KMS-11 (cell line): ENCODE results near the gene GABRR1.

ENCODE experiments used
- H2AFZ ChIP-seq: fragments of 200-600 bp; sonication (generic); 2 replicates; pipeline ENCODE4 v1.6.1; 2016; ENCODE audit warnings: antibody characterized with exemption, mixed run types, low read depth
- H3K27ac ChIP-seq: fragments of 200-600 bp; sonication (generic); 2 replicates; pipeline ENCODE4 v1.6.1; 2016; ENCODE audit warnings: mild to moderate bottlenecking, mixed run types
- H3K27me3 ChIP-seq: fragments of 200-600 bp; sonication (generic); 2 replicates; pipeline ENCODE4 v1.6.1; 2017; ENCODE audit warnings: mild to moderate bottlenecking, low read depth, mixed run types, moderate library complexity; ENCODE audit not compliant: insufficient read depth
- H3K36me3 ChIP-seq: fragments of 200-600 bp; sonication (generic); 2 replicates; pipeline ENCODE4 v1.6.1; 2017; ENCODE audit warnings: mild to moderate bottlenecking, mixed run types; ENCODE audit not compliant: insufficient read depth
- H3K4me1 ChIP-seq: fragments of 200-600 bp; sonication (generic); 2 replicates; pipeline ENCODE4 v1.6.1; 2016; ENCODE audit warnings: mild to moderate bottlenecking, low read depth, mixed run types; ENCODE audit not compliant: poor library complexity, severe bottlenecking
- H3K4me2 ChIP-seq: fragments of 200-600 bp; sonication (generic); 2 replicates; pipeline ENCODE4 v1.7.0; 2016; ENCODE audit warnings: mild to moderate bottlenecking, mixed run types
- H3K4me3 ChIP-seq: fragments of 200-600 bp; sonication (generic); IDR thresholded peaks from 2 replicates; pipeline ENCODE4 v1.6.1; 2017; ENCODE audit warnings: low read depth, low read length, mixed read lengths; ENCODE audit not compliant: insufficient read depth
- H3K79me2 ChIP-seq: fragments of 200-600 bp; sonication (generic); 2 replicates; pipeline ENCODE4 v1.6.1; 2016; ENCODE audit warnings: low read depth, mixed run types; ENCODE audit not compliant: insufficient read depth
- H3K9ac ChIP-seq: fragments of 200-600 bp; sonication (generic); 2 replicates; pipeline ENCODE4 v1.6.1; 2016; ENCODE audit warnings: mild to moderate bottlenecking, mixed run types
- H4K20me1 ChIP-seq: fragments of 200-600 bp; sonication (generic); 2 replicates; pipeline ENCODE4 v1.6.1; 2016; ENCODE audit warnings: mild to moderate bottlenecking, mixed run types; ENCODE audit not compliant: insufficient read depth
- CTCF ChIP-seq: fragments of 200-600 bp; sonication (generic); conservative IDR thresholded peaks from 2 replicates; pipeline ENCODE4 v1.6.1; 2017; ENCODE audit warnings: low read depth, mild to moderate bottlenecking, antibody characterized with exemption, low read length, moderate library complexity, mixed read lengths

The GABRR1 gene

DNA sequence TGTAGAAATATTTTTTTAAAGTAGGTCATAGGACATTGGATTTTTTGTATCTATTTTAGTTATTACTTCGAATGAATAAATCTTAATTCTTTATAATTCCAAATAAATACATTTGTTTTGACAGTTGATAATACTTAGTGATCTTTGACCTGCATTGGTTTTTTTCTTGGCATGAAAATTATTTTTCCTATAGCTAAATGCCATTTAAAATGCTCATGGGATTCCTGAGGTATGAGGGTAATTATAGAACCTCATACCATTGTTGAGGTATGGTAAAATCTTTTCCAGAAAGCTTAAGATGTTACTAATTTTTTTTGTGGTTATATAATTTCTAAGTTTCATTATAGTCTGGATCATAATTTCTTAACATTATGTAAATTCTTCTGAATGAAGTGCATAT, 63.0 kb downstream of the GABRR1 start:
- H3K9ac ChIP-seq = no peak overlapping the region

DNA sequence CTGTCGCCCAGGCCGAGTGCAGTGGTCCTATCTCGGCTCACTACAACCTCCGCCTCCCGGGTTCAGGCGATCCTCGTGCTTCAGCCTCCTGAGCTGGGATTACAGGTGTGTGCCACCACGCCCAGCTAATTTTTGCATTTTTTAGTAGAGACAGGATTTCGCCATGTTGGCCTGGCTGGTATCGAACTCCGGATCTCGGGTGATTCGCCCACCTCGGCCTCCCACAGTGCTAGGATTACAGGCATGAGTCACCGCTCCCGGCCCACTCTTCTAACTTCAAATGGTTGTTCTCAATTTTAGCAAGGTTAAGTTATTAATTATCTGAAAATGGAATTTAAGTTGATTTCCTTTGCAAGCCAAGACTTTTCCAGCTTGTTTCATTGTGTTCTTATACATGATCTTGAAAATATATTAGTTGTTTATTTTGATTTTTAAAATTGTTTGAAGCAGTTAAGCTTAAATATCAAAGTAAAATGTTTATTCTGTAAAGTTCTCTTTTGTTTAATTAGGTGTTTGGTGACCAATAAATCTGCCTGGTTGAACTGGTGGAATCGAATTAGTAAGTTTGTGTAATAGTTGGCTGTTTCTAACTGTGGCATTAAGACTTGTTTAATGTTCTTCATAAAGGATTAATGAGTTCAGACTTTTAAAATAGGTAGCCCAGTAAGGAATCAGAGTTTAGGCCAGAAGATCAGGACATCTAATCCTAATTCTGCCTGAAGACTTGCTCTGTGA, 69.0 kb downstream of the GABRR1 start:
- no peak overlapping the region for H2AFZ ChIP-seq
- H3K9ac ChIP-seq = no peak overlapping the region
- no peak for TF ChIP-seq CTCF
- no peaks in the 10 kb centered on the region for H4K20me1 ChIP-seq
- H3K36me3 ChIP-seq = no peaks in the 10 kb centered on the region
- no peak overlapping the region for H3K27ac ChIP-seq
- no peak overlapping the region for H3K4me3 ChIP-seq
- H3K79me2 ChIP-seq = peaks cover 40% of the 10 kb centered on the region
- H3K27me3 ChIP-seq = no peaks in the 10 kb centered on the region
- peak overlapping the region; percentile 45 for H3K4me2 ChIP-seq
- H3K4me1 ChIP-seq = peaks cover 29% of the 10 kb centered on the region

More for the DNA sequence above, 63.0 kb downstream of the GABRR1 start:
- Histone ChIP-seq H3K27me3 (no peaks in the 10 kb centered on the region), H4K20me1 (no peaks in the 10 kb centered on the region), H3K79me2 (peaks cover 14% of the 10 kb centered on the region), H3K4me2 (no peak overlapping the region), H2AFZ (no peak overlapping the region), H3K27ac (no peak overlapping the region), H3K4me1 (peaks cover 2% of the 10 kb centered on the region), H3K36me3 (no peaks in the 10 kb centered on the region; the same call in 1 of the 2 replicates), H3K4me3 (no peak overlapping the region)
- TF ChIP-seq CTCF = no peak

GRCh38 chr6:89146718-89147700, 70.1 kb downstream of the GABRR1 start:
- Histone ChIP-seq H3K4me2 (peak overlapping the region; percentile 56; the same call in 1 of the 2 replicates), H3K36me3 (no peaks in the 10 kb centered on the region), H3K4me3 (no peak overlapping the region), H3K9ac (peak overlapping the region; percentile 95), H3K27me3 (no peaks in the 10 kb centered on the region), H3K27ac (peak overlapping the region; percentile 94), H4K20me1 (no peaks in the 10 kb centered on the region), H3K4me1 (peaks cover 29% of the 10 kb centered on the region), H2AFZ (peak overlapping the region; percentile 82), H3K79me2 (peaks cover 35% of the 10 kb centered on the region)
- no peak for TF ChIP-seq CTCF

- Histone ChIP-seq H2AFZ (peak within 1 kb of the TSS; percentile 82), H3K36me3 (no peaks in the 10 kb centered on the region), H4K20me1 (no peaks in the 10 kb centered on the region), H3K79me2 (peaks cover 30% of the 10 kb centered on the region), H3K4me1 (peaks cover 29% of the 10 kb centered on the region), H3K27ac (peak within 1 kb of the TSS; percentile 94), H3K4me2 (peak within 1 kb of the TSS; percentile 62), H3K27me3 (no peaks in the 10 kb centered on the region), H3K4me3 (no peak within 1 kb of the TSS), H3K9ac (peak within 1 kb of the TSS; percentile 95)
- no peak for TF ChIP-seq CTCF
Observed at GRCh38 chr6:89145956-89146717, 71.0 kb downstream of the GABRR1 start, which contains the start of gene PM20D2. TSS of gene PM20D2 (plus strand) at chr6:89146055. CDS start at chr6:89146145, 90 bp downstream.
